Esophagus muscularis mucosa (tissue), 4 donors: ENCODE data around the gene ITPR1.

ENCODE experiments used
- EP300 ChIP-seq: sonication (generic); formaldehyde crosslinking; IDR thresholded peaks from one replicate; pipeline ENCODE4 v1.6.1; 2017; ENCODE audit warnings: antibody characterized with exemption
- POLR2A ChIP-seq: fragments of 450-650 bp; IDR thresholded peaks from one replicate; pipeline ENCODE4 v1.6.1; 2017; ENCODE audit warnings: antibody characterized with exemption, moderate library complexity, mild to moderate bottlenecking, low read depth
- POLR2AphosphoS5 ChIP-seq, 2 donors: sonication (generic); formaldehyde crosslinking; IDR thresholded peaks; one replicate each; pipeline ENCODE4 v1.6.1; 2017; ENCODE audit warnings: antibody characterized with exemption in 2 of 2
- TF ChIP-seq, protein P1 (sequence below), 3 experiments: fragments of 200-600 bp in 2 of 3; fragments of 450-650 bp in 1 of 3; sonication (generic) in 2 of 3; IDR thresholded peaks; one replicate each; pipeline ENCODE4 v1.5.1; 2017 to 2019; ENCODE audit warnings: antibody characterized with exemption in 3 of 3, mild to moderate bottlenecking in 2 of 3, moderate library complexity in 1 of 3

DNA sequence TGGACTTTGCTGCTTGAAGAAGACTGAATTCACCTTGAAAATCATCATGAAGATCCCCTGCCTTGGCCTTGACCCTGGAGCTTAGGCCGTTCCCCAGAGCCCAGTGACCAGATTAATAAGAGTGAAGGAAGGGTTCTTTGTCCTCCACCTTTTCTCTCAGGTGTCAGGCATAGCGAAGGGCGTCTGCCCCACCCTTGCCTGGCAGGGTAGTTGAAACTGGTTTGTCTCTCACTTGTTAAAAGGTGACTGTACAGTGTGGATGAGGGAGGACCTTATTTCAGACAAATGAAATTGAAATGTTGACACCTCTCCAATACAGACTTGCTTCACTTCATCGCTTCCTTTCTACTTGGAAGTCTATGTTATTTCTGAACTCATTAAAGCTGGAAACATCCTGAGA lies 262.4 kb downstream of the ITPR1 start:
- TF ChIP-seq, protein P1, sequence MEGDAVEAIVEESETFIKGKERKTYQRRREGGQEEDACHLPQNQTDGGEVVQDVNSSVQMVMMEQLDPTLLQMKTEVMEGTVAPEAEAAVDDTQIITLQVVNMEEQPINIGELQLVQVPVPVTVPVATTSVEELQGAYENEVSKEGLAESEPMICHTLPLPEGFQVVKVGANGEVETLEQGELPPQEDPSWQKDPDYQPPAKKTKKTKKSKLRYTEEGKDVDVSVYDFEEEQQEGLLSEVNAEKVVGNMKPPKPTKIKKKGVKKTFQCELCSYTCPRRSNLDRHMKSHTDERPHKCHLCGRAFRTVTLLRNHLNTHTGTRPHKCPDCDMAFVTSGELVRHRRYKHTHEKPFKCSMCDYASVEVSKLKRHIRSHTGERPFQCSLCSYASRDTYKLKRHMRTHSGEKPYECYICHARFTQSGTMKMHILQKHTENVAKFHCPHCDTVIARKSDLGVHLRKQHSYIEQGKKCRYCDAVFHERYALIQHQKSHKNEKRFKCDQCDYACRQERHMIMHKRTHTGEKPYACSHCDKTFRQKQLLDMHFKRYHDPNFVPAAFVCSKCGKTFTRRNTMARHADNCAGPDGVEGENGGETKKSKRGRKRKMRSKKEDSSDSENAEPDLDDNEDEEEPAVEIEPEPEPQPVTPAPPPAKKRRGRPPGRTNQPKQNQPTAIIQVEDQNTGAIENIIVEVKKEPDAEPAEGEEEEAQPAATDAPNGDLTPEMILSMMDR (IDR thresholded peaks at IDR 0.05) = no peak
- TF ChIP-seq POLR2A (no peak), POLR2AphosphoS5 (IDR thresholded peaks at IDR 0.05) (no peak), EP300 (no peak)
